HepG2 (cell line): ENCODE results near the gene APOLD1. TPM values are rescaled to one million over a fixed set of nuclear protein-coding genes. Genes with fewer than 3 reads are reported as not detected.

Experiments used
- ARID3A ChIP-seq: IDR thresholded peaks from 2 replicates; pipeline ENCODE4 v1.6.1; 2012; ENCODE audit warnings: low read depth, low read length, improper control_type of control experiment
- CBFB ChIP-seq: sonication (generic); formaldehyde crosslinking; IDR thresholded peaks from 2 replicates; pipeline ENCODE4 v1.4.0; 2020; ENCODE audit warnings: missing genetic modification reagents
- CBX5 ChIP-seq: sonication (generic); formaldehyde crosslinking; IDR thresholded peaks from 2 replicates; pipeline ENCODE4 v1.4.0; 2020; ENCODE audit warnings: missing genetic modification reagents, borderline replicate concordance
- FOXC1 ChIP-seq: sonication (generic); formaldehyde crosslinking; IDR thresholded peaks from 2 replicates; pipeline ENCODE4 v1.8.0; 2022; ENCODE audit warnings: mild to moderate bottlenecking, missing genetic modification reagents, borderline replicate concordance
- HMG20B ChIP-seq: conservative IDR thresholded peaks from 2 replicates; pipeline ENCODE4 v1.6.1; 2016; ENCODE audit warnings: missing genetic modification reagents, missing compliant biosample characterization
- HMGXB3 ChIP-seq: sonication (generic); formaldehyde crosslinking; IDR thresholded peaks from 2 replicates; pipeline ENCODE4 v1.4.0; 2020; ENCODE audit warnings: missing genetic modification reagents, borderline replicate concordance
- RNF2 ChIP-seq: fragments of 450-650 bp; conservative IDR thresholded peaks from 2 replicates; pipeline ENCODE4 v1.6.1; 2016; ENCODE audit warnings: low read depth
- SRSF4 ChIP-seq: fragments of 200-400 bp; formaldehyde crosslinking; IDR thresholded peaks from one replicate; pipeline ENCODE4 v1.6.1; 2018; ENCODE audit warnings: mild to moderate bottlenecking, low read depth, low read length, moderate library complexity; ENCODE audit not compliant: poor library complexity, severe bottlenecking
- SSRP1 ChIP-seq: IDR thresholded peaks from 2 replicates; pipeline ENCODE4 v1.6.1; 2016; ENCODE audit warnings: control low read depth
- THAP9 ChIP-seq: sonication (generic); formaldehyde crosslinking; IDR thresholded peaks from 2 replicates; pipeline ENCODE4; 2020; ENCODE audit warnings: missing genetic modification reagents, mild to moderate bottlenecking, borderline replicate concordance
- YEATS4 ChIP-seq: sonication (generic); formaldehyde crosslinking; IDR thresholded peaks from 2 replicates; pipeline ENCODE4 v1.4.0; 2020; ENCODE audit warnings: missing genetic modification reagents, borderline replicate concordance
- ZNF10 ChIP-seq: sonication (generic); formaldehyde crosslinking; IDR thresholded peaks from 2 replicates; pipeline ENCODE4 v1.4.0; 2020; ENCODE audit warnings: mild to moderate bottlenecking, low read depth, missing genetic modification reagents, borderline replicate concordance
- ZNF354B ChIP-seq: sonication (generic); formaldehyde crosslinking; IDR thresholded peaks from 2 replicates; pipeline ENCODE4 v1.8.0; 2022; ENCODE audit warnings: mild to moderate bottlenecking, missing genetic modification reagents
- ZNF513 ChIP-seq: sonication (generic); formaldehyde crosslinking; conservative IDR thresholded peaks from 2 replicates; pipeline ENCODE4 v1.5.0; 2020; ENCODE audit warnings: missing genetic modification reagents
- ZNF552 ChIP-seq: sonication (generic); formaldehyde crosslinking; IDR thresholded peaks from 2 replicates; pipeline ENCODE4 v1.9.0; 2022; ENCODE audit warnings: missing genetic modification reagents, mild to moderate bottlenecking, borderline replicate concordance
- ZNF644 ChIP-seq: IDR thresholded peaks from 2 replicates; pipeline ENCODE4 v1.6.1; 2016; ENCODE audit warnings: low read depth
- ZNF75D ChIP-seq: sonication (generic); formaldehyde crosslinking; IDR thresholded peaks from 2 replicates; pipeline ENCODE4 v1.8.1; 2023; ENCODE audit warnings: missing genetic modification reagents, mild to moderate bottlenecking, borderline replicate concordance
- ZNF816 ChIP-seq: sonication (generic); formaldehyde crosslinking; IDR thresholded peaks from 2 replicates; pipeline ENCODE4 v1.8.0; 2022; ENCODE audit warnings: missing genetic modification reagents, mild to moderate bottlenecking, borderline replicate concordance
- polyA plus RNA-seq, 8 experiments: library from polyadenylated mRNA; depleted of rRNA in 3 of 8; stranded (reverse) in 7 of 8; unstranded in 1 of 8; fragments of >200 nt; fragmentation: Illumina TruSeq in 4 of 8; extraction: Trizol in 4 of 8; gene quantifications; 2 replicates each; pipeline versions ENCODE4 v1.2.1 to v1.2.3, GENCODE V29; 2011 to 2016; ENCODE audit warnings: low read depth in 4 of 8, missing spikeins in 1 of 8, mixed read lengths in 1 of 8; ENCODE audit not compliant: insufficient read depth in 1 of 8
- total RNA-seq, 5 experiments: library from RNA; depleted of rRNA; stranded (reverse); fragments of >200 nt; fragmentation: Illumina TruSeq; extraction: Trizol; gene quantifications; 2 replicates each; pipeline ENCODE4 v1.2.3, GENCODE V29; 2016; ENCODE audit warnings: low read depth in 1 of 5

APOLD1 gene
- total and polyA plus RNA-seq, 2 of the 13 experiments (the other 11 are each of a cell fraction or from before 2014, with no cell fraction given), result 0.20 to 0.84 TPM

GRCh38 chr12:12786706-12787601 is 1.5 kb downstream of the APOLD1 start (continued):
- TF ChIP-seq YEATS4 (CRISPR knock-in tag) (peak; percentile 56; the same call in 1 of the 2 replicates), SSRP1 (CRISPR knock-in tag) (no peak), ZNF513 (CRISPR knock-in tag) (no peak), ZNF552 (CRISPR knock-in tag) (peak; percentile 47; the same call in 1 of the 2 replicates), ARID3A (no peak), THAP9 (CRISPR knock-in tag) (no peak), SRSF4 (no peak), HMGXB3 (CRISPR knock-in tag) (no peak), CBFB (CRISPR knock-in tag) (no peak), ZNF354B (no peak), RNF2 (peak; percentile 89), ZNF75D (CRISPR knock-in tag) (peak; percentile 88; the same call in 1 of the 2 replicates), HMG20B (CRISPR knock-in tag) (no peak), ZNF644 (CRISPR knock-in tag) (no peak), ZNF816 (CRISPR knock-in tag) (no peak), FOXC1 (CRISPR knock-in tag) (peak; percentile 70; the same call in 1 of the 2 replicates), CBX5 (CRISPR knock-in tag) (peak; percentile 56; the same call in 1 of the 2 replicates), ZNF10 (no peak)
